Astrocyte of the spinal cord (primary cell): ENCODE results near the gene PLEKHG4.

ENCODE experiments used
- DNase-seq: peaks from one replicate; pipeline ENCODE4 v3.0.0; 2011; ENCODE audit warnings: low read depth, low spot score
- H3K4me3 ChIP-seq: 2 replicates; pipeline ENCODE4 v1.5.1; 2011; ENCODE audit warnings: low read depth, mild to moderate bottlenecking, low read length, moderate library complexity
- CTCF ChIP-seq: IDR thresholded peaks from 2 replicates; pipeline ENCODE4 v1.5.1; 2012; ENCODE audit warnings: low read depth, mild to moderate bottlenecking, low read length, inconsistent platforms
- in situ Hi-C: cut with HindIII; loops from 2 replicates; pipeline ENCODE4 v1.10.0; 2017; ENCODE audit warnings: low sequenced_read_pairs

The PLEKHG4 gene

GRCh38 chr16:67286441-67287235 is 7.3 kb downstream of the PLEKHG4 start:
- TF ChIP-seq CTCF = no peak
- H3K4me3 ChIP-seq = no peak overlapping the region

GRCh38 chr16:67287960-67288359 is 8.6 kb downstream of the PLEKHG4 start:
- in situ Hi-C loops = no loop called here
- H3K4me3 ChIP-seq = no peak overlapping the region
- DNase-seq = no peak
- no peak for TF ChIP-seq CTCF

More at GRCh38 chr16:67286441-67287235, 7.3 kb downstream of the PLEKHG4 start:
- DNase-seq = no peak
- in situ Hi-C loops = no loop called here

- no peak for DNase-seq
- in situ Hi-C loops = no loop called here
- no peak overlapping the region for H3K4me3 ChIP-seq
- TF ChIP-seq CTCF = no peak
Observed at GRCh38 chr16:67291461-67291860, 12.1 kb downstream of the PLEKHG4 start.

- no peak overlapping the region for H3K4me3 ChIP-seq
- DNase-seq = no peak
- in situ Hi-C loops = no loop called here
- no peak for TF ChIP-seq CTCF
Observed at GRCh38 chr16:67294171-67294757, 14.9 kb downstream of the PLEKHG4 start.

GRCh38 chr16:67294938-67295361 is 15.6 kb downstream of the PLEKHG4 start:
- H3K4me3 ChIP-seq = no peak overlapping the region
- in situ Hi-C loops = no loop called here
- DNase-seq = no peak
- no peak for TF ChIP-seq CTCF

- in situ Hi-C loops = no loop called here
- DNase-seq = peak; percentile 62
- H3K4me3 ChIP-seq = no peak overlapping the region
- TF ChIP-seq CTCF = no peak
Observed at GRCh38 chr16:67296420-67296819, 17.1 kb downstream of the PLEKHG4 start.
